Epithelial cell of esophagus (primary cell): Measurements from ENCODE around the gene NCF2.

Experiments
- DNase-seq: peaks from one replicate; pipeline ENCODE4 v3.0.0; 2010; ENCODE audit warnings: low read depth
- H3K4me3 ChIP-seq: 2 replicates; pipeline ENCODE4 v1.5.1; 2011; ENCODE audit warnings: mild to moderate bottlenecking, low read length, control low read depth
- CTCF ChIP-seq: IDR thresholded peaks from 2 replicates; pipeline ENCODE4 v1.5.1; 2011; ENCODE audit warnings: low read depth, mild to moderate bottlenecking, low read length, control low read depth, inconsistent platforms; ENCODE audit not compliant: insufficient read depth; ENCODE audit errors: missing control alignments

NCF2 gene

GRCh38 chr1:183514235-183514634 is 76.0 kb downstream of the NCF2 start:
- no peak for DNase-seq
- H3K4me3 ChIP-seq, result no peak overlapping the region
- TF ChIP-seq CTCF, result no peak

GRCh38 chr1:183512450-183512849 is 77.8 kb downstream of the NCF2 start:
- no peak for DNase-seq
- TF ChIP-seq CTCF, result no peak
- H3K4me3 ChIP-seq, result no peak overlapping the region

GRCh38 chr1:183508694-183509093 is 81.6 kb downstream of the NCF2 start:
- H3K4me3 ChIP-seq, result no peak overlapping the region
- no peak for TF ChIP-seq CTCF
- no peak for DNase-seq

DNA sequence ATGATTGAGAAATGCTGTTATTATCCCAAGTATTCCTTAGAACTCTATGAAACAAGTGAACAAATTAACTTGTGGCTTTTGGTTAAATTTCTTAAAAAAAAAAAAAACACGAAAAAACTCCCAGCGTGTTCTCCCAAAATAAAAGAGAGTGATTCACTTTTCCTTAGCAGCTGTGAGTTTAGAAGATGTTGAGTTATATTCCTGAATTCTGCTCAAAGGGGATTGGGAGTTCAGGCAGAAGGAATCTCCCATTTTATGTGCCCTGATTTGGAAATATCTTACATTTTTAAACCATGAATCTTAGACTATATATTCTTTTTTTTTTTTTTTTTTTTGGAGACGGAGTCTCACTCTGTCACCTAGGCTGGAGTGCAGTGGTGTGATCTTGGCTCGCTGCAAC is 83.7 kb downstream of the NCF2 start:
- no peak for TF ChIP-seq CTCF
- no peak for DNase-seq
- no peak overlapping the region for H3K4me3 ChIP-seq
